ENCODE data around the gene FAAP20. TPM values are rescaled to one million over a fixed set of nuclear protein-coding genes. Genes with fewer than 3 reads are reported as not detected.

Gene FAAP20
- total RNA-seq, 4 donors from 2014 or later = 42.2 to 82.2 (median 50.2) TPM

DNA sequence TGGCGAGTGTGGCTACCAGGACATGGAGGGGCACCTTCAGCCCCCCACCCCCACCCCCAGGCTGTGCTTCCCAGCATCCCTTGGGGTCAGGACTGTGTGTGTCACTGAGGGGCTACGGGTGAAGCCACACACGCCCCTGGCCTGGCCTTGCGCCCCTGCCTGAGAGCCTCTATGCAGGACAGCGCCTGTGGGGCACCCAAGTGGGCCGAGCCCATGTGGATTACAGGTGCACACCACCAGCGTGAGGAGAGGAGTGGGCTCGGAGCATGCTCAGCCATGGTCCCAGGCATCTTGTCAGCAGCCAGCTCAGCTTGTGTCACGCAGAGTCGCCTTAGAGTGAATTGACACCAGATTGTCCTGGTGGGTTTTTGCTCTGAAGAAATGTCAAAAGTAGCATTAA is 27.9 kb downstream of the FAAP20 start:
- Histone ChIP-seq H3K4me3 (replicated peaks in 1 of 3) (no peak overlapping the region), H3K36me3 (peaks cover under 1 to 2% of the 10 kb centered on the region in 2 donors), H3K27me3 (no peaks in the 10 kb centered on the region), H3K9me3 (no peaks in the 10 kb centered on the region), H3K27ac (no peak overlapping the region), H3K4me1 (no peaks in the 10 kb centered on the region)
- intact Hi-C loops (cut with DNase I) = no loop called here
- DNase-seq = no peak
- 90 to 91% methylated on average over 5 to 7 of the region's 10 CpGs for WGBS, 2 donors
- TF ChIP-seq POLR2A (IDR thresholded peaks at IDR 0.05) = no peak
- TF ChIP-seq, protein P1, sequence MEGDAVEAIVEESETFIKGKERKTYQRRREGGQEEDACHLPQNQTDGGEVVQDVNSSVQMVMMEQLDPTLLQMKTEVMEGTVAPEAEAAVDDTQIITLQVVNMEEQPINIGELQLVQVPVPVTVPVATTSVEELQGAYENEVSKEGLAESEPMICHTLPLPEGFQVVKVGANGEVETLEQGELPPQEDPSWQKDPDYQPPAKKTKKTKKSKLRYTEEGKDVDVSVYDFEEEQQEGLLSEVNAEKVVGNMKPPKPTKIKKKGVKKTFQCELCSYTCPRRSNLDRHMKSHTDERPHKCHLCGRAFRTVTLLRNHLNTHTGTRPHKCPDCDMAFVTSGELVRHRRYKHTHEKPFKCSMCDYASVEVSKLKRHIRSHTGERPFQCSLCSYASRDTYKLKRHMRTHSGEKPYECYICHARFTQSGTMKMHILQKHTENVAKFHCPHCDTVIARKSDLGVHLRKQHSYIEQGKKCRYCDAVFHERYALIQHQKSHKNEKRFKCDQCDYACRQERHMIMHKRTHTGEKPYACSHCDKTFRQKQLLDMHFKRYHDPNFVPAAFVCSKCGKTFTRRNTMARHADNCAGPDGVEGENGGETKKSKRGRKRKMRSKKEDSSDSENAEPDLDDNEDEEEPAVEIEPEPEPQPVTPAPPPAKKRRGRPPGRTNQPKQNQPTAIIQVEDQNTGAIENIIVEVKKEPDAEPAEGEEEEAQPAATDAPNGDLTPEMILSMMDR (IDR thresholded peaks at IDR 0.05) = no peak

DNA sequence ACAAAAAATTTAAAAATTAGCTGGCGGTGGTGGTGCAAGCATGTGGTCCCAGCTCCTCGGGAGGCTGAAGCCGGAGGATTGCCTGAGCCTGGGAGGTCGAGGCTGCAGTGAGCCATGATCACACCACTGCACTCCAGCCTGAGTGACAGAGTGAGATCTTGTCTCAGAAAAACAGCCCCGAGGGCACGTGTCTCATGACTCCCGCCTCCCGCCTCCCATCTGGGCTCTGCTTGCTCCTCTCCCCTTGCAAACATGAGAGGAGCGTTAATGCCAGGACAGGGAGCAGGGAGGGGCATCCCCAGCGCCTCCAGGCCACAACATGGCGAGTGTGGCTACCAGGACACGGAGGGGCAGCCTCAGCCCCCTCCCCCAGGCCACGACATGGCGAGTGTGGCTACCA is 28.3 kb downstream of the FAAP20 start:
- intact Hi-C loops (cut with DNase I) = no loop called here
- Histone ChIP-seq H3K9me3 (no peaks in the 10 kb centered on the region), H3K27me3 (no peaks in the 10 kb centered on the region), H3K4me3 (replicated peaks in 1 of 3) (no peak overlapping the region), H3K27ac (no peak overlapping the region), H3K36me3 (no peaks in the 10 kb centered on the region), H3K4me1 (no peaks in the 10 kb centered on the region)
- WGBS, 2 donors = 89 to 90% methylated on average over 10 to 12 of the region's 14 CpGs
- no peak for DNase-seq
- TF ChIP-seq POLR2A (IDR thresholded peaks at IDR 0.05) = no peak
- TF ChIP-seq, protein P1 (IDR thresholded peaks at IDR 0.05) = no peak

DNA sequence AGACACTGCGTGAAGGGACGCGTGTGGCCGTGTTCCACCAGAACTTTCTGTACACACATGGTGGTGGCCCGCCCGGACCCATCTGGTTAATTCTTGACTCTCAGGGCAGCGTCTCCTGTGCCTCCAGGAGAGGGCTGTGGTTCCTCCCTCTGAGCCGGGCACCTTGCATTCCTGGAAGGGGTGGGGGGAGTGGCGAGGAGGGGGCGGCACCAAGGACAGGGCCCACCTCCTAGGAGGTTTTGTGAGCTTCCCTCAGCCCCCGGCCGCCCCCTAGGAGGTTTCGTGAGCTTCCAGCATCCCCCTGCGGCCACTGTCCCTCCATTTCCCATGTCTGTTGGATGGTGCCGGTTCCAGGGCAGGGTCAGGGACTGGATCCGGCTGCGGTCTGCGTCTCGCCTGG is 28.9 kb downstream of the FAAP20 start:
- no peak overlapping the region for H3K4me3 ChIP-seq (replicated peaks in 1 of 3)
- no peak for DNase-seq
- H3K27ac ChIP-seq = no peak overlapping the region
- WGBS, 2 donors = 77 to 82% methylated on average over 19 of the region's 19 CpGs
- peaks cover 0 to under 1% of the 10 kb centered on the region in 2 donors for H3K4me1 ChIP-seq
- intact Hi-C loops (cut with DNase I) = no loop called here
- TF ChIP-seq POLR2A (IDR thresholded peaks at IDR 0.05) = no peak
- TF ChIP-seq, protein P1 (IDR thresholded peaks at IDR 0.05) = no peak
- no peaks in the 10 kb centered on the region for H3K9me3 ChIP-seq
- H3K27me3 ChIP-seq = no peaks in the 10 kb centered on the region
- H3K36me3 ChIP-seq = no peaks in the 10 kb centered on the region

DNA sequence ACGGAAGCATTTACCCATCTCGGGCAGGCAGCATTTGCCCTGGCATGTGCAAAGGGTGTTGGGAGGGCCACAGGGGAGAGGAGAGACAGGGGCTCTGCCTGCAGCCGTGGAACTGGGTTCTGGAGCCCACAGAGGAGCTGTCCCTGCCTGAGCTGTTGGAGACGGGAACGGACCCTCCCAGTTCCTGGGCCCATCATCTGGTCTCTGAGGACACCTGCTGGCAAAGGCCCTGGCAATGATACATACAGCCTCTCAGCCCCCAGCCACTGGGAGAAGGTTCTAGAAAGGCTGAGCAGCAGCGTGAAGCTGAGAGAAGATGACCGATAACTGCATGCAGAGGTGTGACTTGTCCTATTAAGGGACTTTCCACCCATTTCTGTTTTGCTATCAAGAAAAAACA is 31.4 kb downstream of the FAAP20 start:
- 91 to 100% methylated on average over 7 of the region's 7 CpGs for WGBS, 2 donors
- peaks cover 0 to 12% of the 10 kb centered on the region in 2 donors for H3K4me1 ChIP-seq
- H3K27ac ChIP-seq = no peak overlapping the region
- no peaks in the 10 kb centered on the region for H3K27me3 ChIP-seq
- H3K9me3 ChIP-seq = no peaks in the 10 kb centered on the region
- DNase-seq = no peak
- H3K36me3 ChIP-seq = no peaks in the 10 kb centered on the region
- intact Hi-C loops (cut with DNase I) = no loop called here
- TF ChIP-seq, protein P1 (IDR thresholded peaks at IDR 0.05) = no peak
- no peak for TF ChIP-seq POLR2A (IDR thresholded peaks at IDR 0.05)
- H3K4me3 ChIP-seq (replicated peaks in 1 of 3) = no peak overlapping the region

DNA sequence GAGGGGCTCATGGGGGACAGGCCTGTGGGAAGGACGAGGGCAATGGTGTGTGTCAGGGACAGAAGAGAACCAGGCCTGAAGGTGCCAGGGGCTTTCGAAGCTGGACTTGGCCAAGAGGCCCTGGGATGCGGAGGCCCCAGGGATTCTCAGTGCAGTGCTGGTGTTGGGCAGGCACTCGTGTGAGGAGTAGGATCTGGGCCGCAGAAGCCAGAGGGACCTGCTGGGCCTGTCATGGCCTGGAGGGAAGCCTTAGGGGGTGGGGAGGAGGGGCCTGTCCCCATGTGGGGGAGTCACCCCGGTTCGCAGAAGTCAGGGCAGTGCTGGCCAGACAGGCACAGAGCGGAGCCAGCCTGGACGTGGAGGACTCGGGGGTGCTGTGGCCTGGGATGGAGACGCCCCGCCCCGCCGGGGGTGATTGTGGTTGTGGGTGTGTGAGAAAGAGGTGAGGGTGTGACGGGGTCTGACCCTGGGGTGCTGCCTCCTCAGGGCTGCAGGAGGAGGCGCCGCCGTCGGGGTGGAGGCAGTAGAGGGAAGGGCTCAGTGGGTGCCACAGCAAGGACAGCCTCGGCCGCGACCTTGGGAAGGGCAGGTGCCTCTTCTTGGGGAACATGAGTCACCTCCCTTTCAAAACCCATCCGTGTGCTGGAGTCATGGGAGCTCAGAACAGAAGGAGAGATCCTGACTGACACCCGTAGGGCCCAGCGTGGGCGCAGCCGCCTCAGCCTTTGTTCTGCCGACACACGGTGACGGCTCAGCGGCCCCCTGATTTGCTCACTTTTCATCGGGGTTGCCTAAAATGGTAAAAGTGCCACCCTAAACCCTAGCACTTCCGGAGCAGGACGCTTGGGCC is 33.9 kb downstream of the FAAP20 start:
- DNase-seq = no peak
- Histone ChIP-seq H3K27ac (peak overlapping the region; percentile 15 to 61 (median 18)), H3K9me3 (no peaks in the 10 kb centered on the region), H3K27me3 (no peaks in the 10 kb centered on the region), H3K36me3 (no peaks in the 10 kb centered on the region), H3K4me3 (replicated peaks in 1 of 3) (no peak overlapping the region), H3K4me1 (peaks cover 0 to 12% of the 10 kb centered on the region in 2 donors)
- TF ChIP-seq, protein P1 (IDR thresholded peaks at IDR 0.05) = no peak
- no peak for TF ChIP-seq POLR2A (IDR thresholded peaks at IDR 0.05)
- intact Hi-C loops (cut with DNase I) = no loop called here
- 78 to 81% methylated on average over 22 to 25 of the region's 34 CpGs for WGBS, 2 donors
